SIG-M5 treated with dmso at 0.1 percent for 504 hours (cell line): ENCODE measurements around the gene KCNA3.
"Not testable (repeated sequence)": the region's sequence is repeated elsewhere in the genome, so short reads cannot be mapped to it uniquely, and the experiment has no call there.

Experiments used
- DNase-seq: peaks from one replicate; lab custom pipeline; 2025; ENCODE audit not compliant: unreplicated experiment; lab: John Stamatoyannopoulos, UW

Gene KCNA3

DNA sequence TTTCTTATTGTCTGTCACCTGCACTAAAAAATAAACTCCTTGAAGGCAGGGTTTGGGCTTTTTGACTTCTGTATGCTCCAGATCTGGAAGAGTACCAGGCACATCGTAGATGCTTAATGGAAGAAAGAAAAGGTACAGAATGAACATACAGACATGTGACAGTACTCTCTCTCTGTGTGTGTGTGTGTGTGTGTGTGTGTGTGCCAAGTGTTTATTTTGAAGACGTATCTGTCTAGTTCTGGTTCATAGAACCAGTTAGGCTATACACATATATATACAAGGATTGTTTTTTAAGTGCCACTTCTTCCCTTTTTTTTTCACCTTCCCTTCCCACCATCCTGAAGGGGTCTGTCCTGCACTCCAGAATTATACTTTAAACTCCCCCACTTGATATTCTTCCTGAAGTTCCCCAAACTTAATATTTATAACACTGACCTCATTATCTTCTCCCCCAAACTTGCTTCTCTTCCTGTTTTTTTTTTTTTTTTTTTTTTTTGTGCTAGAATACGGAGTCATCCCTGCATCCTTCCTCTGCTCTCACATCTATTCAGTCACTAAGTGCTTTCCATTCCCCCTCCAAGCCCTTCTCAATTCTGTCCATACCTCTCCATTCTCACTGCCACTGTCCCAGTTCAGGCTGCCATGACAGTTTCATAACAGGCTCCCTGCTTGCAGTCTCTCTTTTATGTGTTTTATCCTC is 5.4 kb upstream of the KCNA3 start:
- DNase-seq: no peak

DNA sequence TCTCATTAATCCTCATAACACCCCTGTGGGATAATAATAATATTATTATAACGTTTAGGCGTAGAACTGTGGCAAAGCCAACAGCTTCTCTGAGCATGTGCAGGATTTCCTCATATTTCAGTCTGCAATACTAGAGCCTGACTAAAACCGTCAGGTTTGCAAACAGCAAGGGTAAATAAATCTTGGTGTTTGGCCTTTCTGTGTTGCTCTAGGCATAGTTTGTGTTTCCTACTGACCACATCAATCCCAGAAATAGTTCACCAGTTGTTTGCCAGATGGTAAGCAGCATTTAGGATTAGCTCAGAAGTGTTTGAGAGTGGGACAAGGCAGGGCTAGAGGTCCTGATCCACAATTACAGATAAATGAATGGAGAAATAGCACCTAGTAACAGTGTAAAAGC is 2.8 kb upstream of the KCNA3 start:
- peak; percentile 31 for DNase-seq

DNA sequence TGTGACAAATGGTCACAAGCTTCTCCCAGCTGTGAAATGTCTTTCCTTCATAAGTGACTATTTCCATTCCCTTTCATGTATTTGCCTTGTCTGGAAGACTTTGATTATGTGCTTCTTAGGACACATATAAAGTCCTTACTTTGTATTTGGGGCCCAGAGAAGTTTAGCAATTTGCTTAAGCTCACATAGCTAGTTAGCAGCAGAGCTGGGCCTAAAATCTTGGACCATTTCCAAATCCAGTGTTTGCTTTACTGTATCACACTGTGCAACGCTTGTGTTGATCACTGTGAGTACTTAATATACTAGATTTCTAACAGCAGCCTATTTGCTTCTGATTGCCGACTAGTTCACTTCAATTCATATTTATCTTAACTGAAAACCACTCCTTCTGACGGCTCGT is 2.2 kb upstream of the KCNA3 start:
- DNase-seq: no peak

DNA sequence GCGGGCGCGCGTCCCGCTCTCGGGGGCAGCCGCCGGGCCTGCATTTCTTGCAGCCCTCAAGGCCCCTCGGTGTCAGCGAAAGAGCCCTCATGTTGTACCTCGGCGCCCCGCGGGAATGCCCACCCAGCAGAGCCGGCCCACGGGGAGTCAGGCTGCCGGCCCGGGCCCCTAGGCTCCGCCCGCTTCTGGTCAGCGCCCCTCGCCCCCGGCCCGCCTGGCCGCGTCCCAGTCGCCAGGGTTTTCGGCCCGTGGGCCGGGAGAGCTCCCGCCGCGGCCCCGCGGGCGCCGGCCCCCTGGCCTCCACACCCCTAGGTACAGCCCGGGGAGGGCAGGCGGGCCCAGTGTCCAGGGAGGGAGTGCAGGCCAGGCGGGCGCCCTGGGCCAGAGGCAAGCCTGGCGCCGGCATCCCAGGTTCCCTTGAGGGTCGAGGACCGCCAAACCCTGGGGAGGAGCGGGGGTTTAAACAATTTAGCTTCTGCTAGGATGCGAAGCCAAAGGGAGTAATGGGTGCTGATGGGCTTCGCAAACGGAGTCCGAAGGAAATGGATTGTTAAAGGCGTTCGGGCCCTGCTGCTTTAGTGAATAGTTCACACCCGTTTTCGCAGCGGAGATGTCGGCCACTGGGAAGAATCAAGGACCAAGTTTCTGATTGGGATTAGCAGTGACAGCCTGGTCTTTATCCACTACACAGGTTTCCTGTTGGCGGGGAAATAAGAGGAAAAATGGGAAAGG is 486 bp upstream of the KCNA3 start:
- no peak for DNase-seq

DNA sequence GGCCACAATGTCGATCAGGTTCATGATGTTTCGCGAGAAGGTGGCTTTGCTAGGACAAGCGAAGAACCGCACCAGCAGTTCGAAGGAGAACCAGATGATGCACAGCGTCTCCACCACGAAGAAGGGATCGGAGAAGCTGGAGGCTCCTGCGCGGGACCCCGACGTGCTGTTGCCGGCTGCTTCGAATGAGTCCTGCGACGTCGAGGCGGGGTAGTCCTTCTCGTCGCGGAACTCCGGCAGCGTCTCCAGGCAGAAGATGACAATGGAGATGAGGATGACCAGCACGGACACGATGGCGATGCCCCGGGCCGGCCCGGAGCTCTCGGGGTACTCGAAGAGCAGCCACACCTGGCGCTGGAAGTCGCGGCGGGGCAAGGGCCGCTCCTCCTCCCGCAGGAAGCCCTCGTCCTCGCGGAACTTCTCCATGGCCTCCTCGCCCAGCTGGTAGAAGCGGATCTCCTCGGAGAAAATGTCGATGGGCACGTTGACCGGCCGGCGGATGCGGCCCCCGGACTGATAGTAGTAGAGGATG is 869 bp downstream of the KCNA3 start:
- no peak for DNase-seq

DNA sequence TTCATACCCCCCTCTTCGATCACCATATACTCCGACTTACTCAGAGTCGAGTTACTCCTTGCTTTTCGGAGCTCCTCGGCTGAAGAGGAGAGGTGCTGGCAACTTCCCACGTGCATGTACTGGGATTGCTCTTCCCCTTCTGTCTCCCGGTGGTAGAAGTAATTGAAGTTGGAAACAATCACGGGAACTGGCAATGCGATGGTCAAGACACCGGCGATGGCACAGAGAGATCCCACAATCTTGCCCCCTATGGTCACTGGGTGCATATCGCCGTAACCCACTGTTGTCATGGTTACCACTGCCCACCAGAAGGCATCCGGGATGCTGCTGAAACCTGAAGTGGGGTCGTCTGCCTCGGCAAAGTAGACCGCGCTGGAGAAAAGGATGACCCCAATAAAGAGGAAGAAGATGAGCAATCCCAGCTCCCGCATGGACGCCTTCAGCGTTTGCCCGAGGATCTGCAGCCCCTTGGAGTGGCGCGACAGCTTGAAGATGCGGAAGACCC is 1.5 kb downstream of the KCNA3 start:
- DNase-seq: peak; percentile 23

DNA sequence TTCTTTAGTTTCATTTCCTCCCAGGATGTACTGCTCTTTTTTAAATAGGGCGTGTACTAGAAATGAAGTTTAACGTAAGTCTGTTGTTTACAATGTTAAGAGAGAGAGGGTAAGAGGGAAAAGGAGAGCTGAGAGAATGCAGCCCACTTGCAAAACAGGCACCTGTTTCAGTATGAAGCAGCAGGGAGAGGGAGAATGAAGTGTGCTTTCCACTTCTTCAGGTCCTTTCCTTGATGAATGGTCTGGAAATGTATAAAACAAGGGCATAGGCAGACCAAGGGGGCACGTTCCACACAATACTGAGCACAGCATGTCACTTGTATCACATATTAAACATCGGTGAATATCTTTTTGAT is 2.0 kb downstream of the KCNA3 start:
- peak; percentile 79 for DNase-seq

DNA sequence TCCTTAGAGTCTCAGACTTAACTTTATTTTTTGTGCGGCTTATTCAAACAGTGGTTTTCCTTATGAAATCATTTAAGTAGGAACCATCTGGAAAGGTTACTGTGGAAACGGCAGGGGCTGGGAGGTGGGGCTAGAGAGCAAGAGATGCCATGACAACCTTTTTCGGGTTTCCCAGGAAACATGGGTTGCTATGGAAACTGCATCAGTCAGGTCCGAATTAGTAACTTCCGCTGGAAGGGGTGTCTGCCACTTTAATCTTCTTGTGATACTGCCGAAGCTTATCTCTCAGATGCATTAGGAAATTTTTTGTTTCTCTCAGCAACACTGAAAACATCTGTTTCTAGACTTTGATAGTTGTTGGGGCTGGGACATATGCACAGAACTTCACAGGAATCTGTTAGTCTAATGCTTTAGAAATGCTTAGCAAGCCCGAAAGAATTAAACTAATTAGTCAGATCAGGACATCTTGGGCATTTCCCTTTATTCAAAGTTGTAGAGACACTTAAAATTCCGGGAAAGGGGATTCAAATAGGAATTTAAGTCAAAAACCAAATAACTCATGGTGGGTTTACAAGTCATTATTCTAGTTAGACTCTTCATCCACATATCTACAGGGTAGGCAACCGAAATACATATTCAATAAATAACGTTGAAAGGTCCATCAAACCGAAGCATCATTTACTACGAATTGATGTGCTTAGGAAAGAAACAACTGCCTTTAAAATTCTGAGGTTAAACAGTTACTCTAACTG is 2.6 kb downstream of the KCNA3 start:
- DNase-seq: peak; percentile 78

DNA sequence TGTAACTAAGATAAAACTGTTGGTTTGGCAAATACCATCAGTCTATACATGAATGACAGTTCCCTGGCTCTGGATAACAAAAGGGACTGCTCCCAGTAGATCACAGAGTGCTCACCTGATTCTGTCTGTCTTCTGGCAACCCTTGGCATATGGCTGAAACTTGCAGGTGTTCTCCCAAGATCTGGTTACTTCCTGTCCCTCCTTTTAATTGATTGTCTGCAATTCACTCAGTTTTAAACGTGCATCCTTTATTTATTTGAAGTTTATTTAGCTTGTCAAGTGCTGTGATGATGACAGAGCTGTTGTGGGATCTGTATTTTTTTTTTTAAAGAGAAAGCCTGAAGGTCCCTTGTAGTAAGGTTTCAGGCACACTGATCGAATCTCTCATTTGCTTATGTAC is 3.4 kb downstream of the KCNA3 start:
- no peak for DNase-seq

DNA sequence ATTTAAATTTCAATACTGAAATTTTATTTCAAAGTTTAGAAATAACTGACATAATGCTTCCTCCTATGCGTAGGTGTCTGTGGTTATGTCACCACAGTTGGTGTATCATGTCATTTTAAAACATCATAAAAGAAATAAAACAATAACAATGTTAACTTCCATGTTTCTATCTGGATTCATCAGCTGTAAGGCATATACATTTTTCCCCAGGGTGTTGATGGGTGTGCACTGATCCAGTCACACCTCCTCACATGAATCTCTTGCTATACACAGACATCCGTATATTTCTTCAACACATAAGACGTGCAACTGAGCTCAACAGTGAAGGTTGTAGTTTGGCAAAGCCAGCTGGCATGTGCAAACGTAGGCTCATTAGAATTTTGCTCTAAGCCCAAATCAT is 6.2 kb downstream of the KCNA3 start:
- no peak for DNase-seq

DNA sequence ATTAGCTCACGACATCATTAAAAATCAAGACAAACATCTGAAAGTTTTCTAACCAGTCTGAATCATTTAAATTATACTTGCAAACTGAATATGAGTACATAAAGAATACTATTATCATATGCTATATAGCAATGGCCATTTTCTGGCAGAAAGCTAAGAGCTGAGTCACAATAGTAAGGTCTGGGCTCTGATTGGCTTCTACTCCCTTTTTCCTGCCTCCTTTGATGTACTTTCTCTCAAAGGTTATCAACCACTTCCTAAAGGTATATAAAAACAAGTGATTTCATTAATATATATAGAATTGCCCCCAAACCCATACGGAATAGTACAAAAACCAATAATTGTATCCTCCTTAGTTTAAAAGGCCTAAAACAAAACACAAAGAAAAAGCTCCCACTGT is 7.0 kb downstream of the KCNA3 start:
- no peak for DNase-seq

DNA sequence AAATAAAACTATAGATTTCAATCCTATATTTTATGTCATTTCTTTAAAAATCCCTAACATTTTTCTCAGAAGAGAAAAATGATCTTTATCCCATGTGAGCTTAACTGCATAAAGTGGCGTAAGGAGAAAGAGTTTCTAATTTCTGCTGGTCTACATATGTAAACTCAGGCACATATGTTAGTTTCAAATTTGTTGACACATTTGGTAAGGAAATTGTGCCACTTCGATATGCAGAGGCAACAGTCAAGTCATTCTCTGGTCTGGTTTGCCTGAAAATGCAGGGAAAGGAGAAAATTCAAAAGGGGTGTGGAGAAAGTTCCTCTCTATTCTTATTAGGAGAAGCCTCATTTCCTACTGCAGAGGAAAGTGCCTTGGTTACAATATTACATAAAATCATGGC is 11.5 kb downstream of the KCNA3 start:
- no peak for DNase-seq

DNA sequence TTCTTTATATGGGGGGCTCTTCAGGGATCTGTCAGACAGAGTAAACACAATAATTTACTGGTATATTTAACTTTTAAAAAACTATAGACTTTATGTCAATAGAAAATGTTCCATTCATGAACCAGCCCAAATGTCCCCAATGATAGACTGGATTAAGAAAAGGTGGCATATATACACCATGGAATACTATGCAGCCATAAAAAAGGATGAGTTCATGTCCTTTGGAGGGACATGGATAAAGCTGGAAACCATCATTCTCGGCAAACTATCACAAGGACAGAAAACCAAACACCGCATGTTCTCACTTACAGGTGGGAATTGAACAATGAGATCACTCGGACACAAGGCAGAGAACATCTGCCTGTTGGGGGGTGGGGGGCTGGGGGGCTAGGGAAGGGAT is 15.2 kb downstream of the KCNA3 start:
- not testable (repeated sequence) for DNase-seq

DNA sequence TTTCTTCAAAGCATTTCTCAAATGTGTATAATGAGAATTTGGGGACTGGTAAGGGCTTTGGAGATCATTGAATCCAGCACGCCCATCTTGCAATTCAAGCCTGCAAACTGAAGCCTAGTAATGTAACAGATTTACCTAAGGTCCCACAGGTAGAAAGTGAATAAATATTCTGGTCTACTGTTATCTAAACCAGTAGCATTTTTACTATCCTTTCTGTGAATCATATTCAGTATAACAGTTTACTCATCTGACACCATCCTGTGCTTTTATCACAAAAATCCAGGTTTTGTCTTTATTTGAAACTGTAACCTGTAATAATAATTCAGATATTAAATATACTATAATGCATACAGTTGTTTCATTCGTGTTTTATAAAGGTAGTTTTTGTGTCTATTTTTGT is 17.4 kb downstream of the KCNA3 start:
- no peak for DNase-seq

DNA sequence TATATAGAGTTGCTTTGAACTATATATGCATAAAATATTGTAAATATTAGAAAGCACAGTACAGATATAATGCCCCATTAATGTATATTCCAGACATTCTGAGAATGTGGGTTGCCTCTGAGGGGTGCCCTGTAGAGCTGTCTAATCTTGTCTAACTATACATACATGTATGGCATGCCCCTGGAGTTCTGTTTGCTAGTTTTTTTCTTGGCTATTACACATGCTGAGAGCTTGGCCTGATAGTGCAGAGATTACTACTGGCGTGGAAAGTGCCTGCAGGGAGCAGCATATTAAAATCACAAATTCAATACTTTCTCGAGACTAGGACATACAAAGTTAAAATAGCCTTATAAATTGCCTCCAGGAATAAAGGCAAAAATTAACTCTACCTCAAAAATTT is 24.1 kb downstream of the KCNA3 start:
- no peak for DNase-seq

DNA sequence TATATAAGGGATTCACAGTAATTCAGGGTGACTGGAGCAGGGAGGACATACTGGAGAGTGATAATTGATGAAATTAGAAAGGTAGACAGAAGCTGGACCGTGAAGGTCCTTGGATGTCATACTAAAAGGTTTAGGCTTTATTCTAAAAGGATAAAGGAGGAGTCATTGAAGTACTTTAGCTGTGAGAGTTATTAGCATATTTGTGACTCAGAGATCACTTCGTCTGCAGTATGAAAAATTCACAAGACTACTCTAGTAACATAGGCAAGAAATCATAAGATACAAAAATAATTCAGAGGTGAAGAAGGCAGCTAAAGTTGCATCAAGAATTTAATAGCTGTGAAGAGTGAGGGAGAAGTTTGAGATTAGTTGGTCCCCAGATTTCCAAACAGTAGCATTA is 26.3 kb downstream of the KCNA3 start:
- no peak for DNase-seq

DNA sequence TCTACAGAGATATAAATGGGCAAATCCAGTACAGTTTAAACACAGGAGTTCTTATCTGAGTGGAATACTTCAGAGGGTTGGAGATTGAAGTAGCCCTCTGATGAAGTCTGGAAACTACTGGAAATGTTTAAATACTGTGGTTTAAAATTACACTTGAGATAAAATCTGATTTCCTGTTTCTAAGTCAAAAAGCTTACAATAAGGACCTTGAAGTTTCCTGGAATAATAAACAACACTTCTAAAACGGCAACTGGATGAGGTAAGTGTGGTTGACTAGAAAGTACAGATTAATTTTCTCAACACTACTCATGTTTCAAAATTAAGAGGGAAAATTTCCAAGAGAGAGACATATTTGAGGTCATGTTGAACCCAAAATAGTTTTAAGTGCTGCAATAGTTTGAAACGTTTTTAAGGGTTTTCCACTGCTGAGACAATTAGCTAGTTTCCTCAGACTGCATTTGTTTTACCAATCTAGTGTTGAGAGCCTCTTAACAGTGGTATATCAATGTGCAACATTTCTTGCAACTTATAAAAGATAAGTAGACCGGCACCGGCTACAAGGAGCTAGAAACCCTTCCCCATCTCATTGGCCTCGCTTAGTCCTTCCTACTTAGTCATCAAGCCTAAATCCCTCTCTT is 27.4 kb downstream of the KCNA3 start:
- DNase-seq: peak; percentile 80

DNA sequence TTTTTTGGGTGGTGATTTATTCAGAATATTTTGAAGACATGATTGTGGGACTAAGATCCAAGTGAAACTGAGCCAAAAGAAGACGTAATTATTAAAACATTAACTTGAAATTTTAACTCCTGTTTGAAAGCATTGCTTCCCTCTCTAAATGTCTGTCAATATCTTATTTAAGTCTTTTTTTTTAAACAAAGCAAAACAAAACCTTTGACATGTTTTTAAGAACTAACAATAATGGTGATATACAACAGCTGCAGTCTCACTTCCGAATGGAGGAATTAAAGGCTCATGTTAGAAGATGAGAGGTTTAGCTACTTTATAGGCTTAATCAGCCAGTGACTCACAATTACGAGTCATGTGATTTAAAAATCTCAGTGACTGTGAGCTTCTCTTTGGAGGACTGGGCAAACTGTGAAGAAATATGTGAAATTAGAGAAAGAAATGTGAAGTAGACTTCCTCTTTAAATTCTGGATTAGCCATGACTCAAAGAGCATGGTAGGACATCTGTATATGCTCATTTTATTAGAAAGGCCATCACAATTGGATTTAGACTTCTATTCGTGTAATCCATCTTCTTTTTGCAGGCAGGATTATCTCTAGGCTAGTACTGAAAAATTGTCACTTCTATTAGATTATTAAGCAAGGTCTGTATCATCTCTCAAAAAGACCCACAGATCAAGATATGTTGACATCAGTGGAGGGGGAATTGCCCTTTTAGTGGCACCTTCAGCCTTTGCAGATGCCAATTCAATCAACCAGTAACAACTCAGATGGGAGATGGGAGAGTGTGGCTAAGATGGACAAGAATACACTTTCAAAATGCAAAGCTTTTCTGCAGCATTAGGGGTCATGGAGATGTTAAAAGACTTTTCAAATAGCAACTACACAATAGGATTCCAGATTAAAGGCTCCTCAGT is 28.7 kb downstream of the KCNA3 start:
- DNase-seq: peak; percentile 91

DNA sequence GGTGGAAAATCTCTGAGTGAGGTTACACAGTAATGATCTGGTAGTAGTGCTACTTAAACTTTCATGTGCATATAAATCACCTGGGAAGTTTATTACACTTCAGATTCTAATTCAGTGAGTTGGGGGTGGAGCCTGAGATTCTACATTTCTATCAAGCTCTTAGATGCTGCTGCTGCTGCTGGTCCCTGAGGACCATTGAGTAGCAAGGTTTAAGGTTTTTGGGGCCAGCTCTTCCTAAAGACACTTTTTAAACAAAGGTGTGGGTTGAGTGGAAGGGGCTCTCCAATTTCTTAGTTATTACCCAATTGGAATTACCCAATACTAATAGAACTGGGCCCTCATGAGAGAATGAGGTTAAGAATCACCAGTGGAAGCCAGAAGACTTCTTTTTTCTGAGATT is 29.5 kb downstream of the KCNA3 start:
- no peak for DNase-seq

DNA sequence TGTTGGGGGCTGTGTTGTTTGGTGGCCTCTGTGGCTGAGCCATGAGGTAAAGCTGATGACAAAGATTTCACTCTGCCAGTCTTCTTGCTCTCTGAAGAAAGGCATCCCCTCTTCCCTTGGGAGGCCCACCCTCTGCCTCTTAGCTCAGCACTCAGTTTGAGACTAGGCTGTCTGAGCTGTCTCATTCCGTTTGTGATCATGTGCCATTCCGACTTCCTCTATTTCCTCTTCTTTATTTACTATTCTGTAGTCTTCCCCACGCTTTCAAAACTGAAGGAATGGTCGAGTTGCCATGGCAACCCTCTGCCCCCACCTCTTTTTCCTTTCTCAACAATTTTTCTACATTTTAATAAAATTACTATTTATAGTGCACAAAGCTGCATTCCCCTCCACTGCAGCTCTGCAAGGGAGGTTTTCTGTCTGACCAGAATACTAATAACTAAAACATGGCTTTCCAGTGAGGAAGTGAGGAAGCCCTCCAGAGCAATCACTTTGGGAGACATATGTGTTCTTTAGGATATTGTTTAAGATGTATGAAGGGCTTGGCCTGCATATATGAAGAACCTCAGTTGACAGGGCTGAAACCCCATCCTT is 30.8 kb downstream of the KCNA3 start:
- peak; percentile 84 for DNase-seq
